Measurements from ENCODE around the gene EPHB4. TPM values are rescaled to one million over a fixed set of nuclear protein-coding genes. Genes with fewer than 3 reads are reported as not detected.
"Not testable (repeated sequence)": the region's sequence is repeated elsewhere in the genome, so short reads cannot be mapped to it uniquely, and the experiment has no call there.

EPHB4 gene
- total RNA-seq, 1 donor from 2014 or later, result 127 TPM

DNA sequence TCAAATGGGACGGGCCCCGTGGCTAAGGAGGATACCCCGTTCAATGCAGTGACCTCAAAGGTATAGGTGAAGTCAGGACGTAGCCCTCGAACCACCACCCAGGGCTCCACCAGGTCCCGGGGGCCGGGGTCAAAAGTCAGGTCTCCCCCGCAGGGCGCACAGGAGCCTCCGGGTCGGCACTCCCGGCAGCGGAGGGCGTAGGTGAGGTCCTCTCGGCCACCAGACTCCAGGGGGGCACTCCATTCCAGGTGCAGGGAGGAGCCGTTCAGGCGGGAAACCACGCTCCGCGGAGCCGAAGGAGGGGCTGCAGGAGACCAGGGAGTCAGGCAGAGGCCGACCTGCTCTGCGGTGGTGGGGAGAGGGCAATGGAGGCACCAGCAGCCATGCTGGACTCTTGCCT is 7.7 kb downstream of the EPHB4 start:
- H3K4me3 Mint-ChIP-seq, result no peak overlapping the region
- H3K27me3 Mint-ChIP-seq (ENCODE audit: low read depth), result no peaks in the 10 kb centered on the region
- TF ChIP-seq, protein P1, sequence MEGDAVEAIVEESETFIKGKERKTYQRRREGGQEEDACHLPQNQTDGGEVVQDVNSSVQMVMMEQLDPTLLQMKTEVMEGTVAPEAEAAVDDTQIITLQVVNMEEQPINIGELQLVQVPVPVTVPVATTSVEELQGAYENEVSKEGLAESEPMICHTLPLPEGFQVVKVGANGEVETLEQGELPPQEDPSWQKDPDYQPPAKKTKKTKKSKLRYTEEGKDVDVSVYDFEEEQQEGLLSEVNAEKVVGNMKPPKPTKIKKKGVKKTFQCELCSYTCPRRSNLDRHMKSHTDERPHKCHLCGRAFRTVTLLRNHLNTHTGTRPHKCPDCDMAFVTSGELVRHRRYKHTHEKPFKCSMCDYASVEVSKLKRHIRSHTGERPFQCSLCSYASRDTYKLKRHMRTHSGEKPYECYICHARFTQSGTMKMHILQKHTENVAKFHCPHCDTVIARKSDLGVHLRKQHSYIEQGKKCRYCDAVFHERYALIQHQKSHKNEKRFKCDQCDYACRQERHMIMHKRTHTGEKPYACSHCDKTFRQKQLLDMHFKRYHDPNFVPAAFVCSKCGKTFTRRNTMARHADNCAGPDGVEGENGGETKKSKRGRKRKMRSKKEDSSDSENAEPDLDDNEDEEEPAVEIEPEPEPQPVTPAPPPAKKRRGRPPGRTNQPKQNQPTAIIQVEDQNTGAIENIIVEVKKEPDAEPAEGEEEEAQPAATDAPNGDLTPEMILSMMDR (IDR thresholded peaks at IDR 0.05; ENCODE audit: unreplicated experiment), result no peak
- H3K36me3 Mint-ChIP-seq, result peaks cover 33% of the 10 kb centered on the region
- no peak overlapping the region for H3K27ac Mint-ChIP-seq
- H3K9me3 Mint-ChIP-seq, result no peaks in the 10 kb centered on the region
- H3K4me1 Mint-ChIP-seq, result peaks cover 8% of the 10 kb centered on the region
- no peak for DNase-seq (ENCODE audit: low spot score in 2 of 2, unreplicated experiment in 2 of 2)

DNA sequence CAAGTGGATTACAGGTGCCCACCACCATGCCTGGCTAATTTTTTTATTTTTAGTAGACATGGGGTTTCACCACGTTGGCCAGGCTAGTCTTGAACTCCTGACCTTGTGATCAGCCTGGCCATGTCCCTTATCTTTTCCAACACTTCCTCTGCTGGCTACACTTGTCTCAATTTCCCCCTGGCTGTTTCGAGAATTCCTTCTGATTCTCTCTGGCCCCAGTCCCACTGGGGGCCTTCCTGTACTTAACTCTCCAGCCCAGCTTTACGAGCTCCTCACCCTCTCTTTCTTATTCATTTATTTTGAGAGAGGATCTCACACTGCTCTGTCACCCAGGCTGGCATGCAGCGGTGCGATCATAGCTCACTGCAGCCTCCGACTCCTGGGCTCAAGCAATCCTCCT is 8.5 kb downstream of the EPHB4 start:
- Mint-ChIP-seq H3K27me3 (ENCODE audit: low read depth) (no peaks in the 10 kb centered on the region), H3K4me3 (no peak overlapping the region), H3K9me3 (no peaks in the 10 kb centered on the region), H3K27ac (no peak overlapping the region), H3K36me3 (peaks cover 37% of the 10 kb centered on the region), H3K4me1 (peaks cover 6% of the 10 kb centered on the region)
- TF ChIP-seq, protein P1 (IDR thresholded peaks at IDR 0.05; ENCODE audit: unreplicated experiment), result no peak
- DNase-seq (ENCODE audit: low spot score in 2 of 2, unreplicated experiment in 2 of 2), result no peak

DNA sequence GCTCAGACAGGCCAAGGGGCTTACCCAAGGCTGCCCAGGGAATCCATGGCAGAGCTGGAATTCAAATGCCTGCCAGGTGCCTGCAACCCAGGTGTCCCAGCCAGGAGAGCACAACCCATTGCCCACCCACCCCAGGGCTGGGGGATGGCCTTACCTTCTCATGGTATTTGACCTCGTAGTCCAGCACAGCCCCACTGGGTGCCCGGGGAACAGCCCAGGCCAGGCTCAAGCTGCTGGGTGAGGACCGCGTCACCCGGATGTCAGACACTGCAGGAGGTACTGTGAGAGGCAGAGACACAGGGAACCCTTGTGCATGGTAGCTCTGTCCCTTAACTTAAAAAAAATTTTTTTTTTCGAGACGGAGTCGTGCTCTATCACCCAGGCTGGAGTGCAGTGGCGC is 9.0 kb downstream of the EPHB4 start:
- DNase-seq (ENCODE audit: low spot score in 2 of 2, unreplicated experiment in 2 of 2), result no peak
- Mint-ChIP-seq H3K27ac (no peak overlapping the region), H3K27me3 (ENCODE audit: low read depth) (no peaks in the 10 kb centered on the region), H3K36me3 (peaks cover 41% of the 10 kb centered on the region), H3K9me3 (no peaks in the 10 kb centered on the region), H3K4me3 (no peak overlapping the region), H3K4me1 (peaks cover 2% of the 10 kb centered on the region)
- TF ChIP-seq, protein P1 (IDR thresholded peaks at IDR 0.05; ENCODE audit: unreplicated experiment), result no peak

DNA sequence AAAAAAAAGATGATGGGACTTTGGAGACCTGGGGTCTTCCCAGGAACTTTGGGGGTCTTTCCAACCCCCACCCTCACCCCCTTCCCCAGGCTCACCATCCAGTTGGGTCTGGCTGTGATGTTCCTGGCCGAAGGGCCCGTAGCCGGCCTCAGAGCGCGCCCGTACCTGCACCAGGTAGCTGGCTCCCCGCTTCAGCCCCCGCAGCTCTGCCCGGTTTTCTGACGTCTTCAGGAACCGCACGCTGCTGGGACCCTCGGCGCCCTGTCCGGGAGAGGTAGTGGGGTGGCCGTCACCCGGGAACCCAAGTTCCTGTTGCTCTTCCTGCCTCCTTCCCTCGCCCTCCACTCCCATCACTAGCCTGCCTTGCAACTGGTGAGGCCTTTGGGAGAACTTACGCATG is 10.2 kb downstream of the EPHB4 start:
- no peaks in the 10 kb centered on the region for H3K9me3 Mint-ChIP-seq
- TF ChIP-seq, protein P1 (IDR thresholded peaks at IDR 0.05; ENCODE audit: unreplicated experiment), result no peak
- H3K36me3 Mint-ChIP-seq, result peaks cover 43% of the 10 kb centered on the region
- no peak overlapping the region for H3K27ac Mint-ChIP-seq
- DNase-seq (ENCODE audit: low spot score in 2 of 2, unreplicated experiment in 2 of 2), result no peak
- no peak overlapping the region for H3K4me3 Mint-ChIP-seq
- H3K4me1 Mint-ChIP-seq, result no peaks in the 10 kb centered on the region
- no peaks in the 10 kb centered on the region for H3K27me3 Mint-ChIP-seq (ENCODE audit: low read depth)

DNA sequence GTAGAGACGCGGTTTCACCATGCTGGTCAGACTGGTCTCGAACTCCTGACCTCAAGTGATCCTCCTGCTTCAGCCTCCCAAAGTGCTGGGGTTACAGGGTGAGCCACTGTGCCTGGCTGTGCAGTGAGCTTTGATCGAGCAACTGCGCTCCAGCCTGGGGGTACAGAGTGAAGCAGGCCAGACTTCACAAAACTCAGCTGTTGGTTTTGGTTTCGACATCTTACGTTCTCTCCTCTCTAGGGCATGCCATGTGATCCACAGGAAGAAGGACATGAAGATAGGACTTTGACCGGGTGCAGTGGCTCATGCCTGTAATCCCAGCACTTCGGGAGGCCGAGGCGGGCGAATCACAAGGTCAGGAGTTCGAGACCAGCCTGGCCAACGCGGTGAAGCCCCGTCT is 10.8 kb downstream of the EPHB4 start:
- not testable (repeated sequence) for H3K4me1 Mint-ChIP-seq; H3K4me3 Mint-ChIP-seq; DNase-seq (ENCODE audit: low spot score in 2 of 2, unreplicated experiment in 2 of 2); H3K9me3 Mint-ChIP-seq; H3K27ac Mint-ChIP-seq; H3K27me3 Mint-ChIP-seq (ENCODE audit: low read depth)
- H3K36me3 Mint-ChIP-seq, result peaks cover 43% of the 10 kb centered on the region

DNA sequence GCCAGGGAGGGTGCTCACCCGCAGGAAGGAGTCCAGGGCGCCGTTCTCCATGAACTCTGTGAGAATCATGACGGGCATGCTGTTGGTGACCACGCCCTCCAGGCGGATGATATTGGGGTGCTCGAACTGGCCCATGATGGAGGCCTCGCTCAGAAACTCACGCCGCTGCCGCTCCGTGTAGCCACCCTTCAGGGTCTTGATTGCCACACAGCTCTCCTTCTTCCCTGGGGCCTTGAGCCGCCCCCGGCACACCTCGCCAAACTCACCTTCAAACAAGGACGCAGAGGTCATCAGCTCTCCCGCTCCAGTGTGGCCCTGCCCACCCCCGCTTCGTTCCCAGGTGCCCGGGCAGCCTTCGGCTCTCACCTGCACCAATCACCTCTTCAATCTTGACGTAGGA is 14.6 kb downstream of the EPHB4 start:
- Mint-ChIP-seq H3K27me3 (ENCODE audit: low read depth) (no peaks in the 10 kb centered on the region), H3K4me1 (no peaks in the 10 kb centered on the region), H3K9me3 (no peaks in the 10 kb centered on the region), H3K27ac (no peak overlapping the region), H3K4me3 (no peak overlapping the region), H3K36me3 (peaks cover 46% of the 10 kb centered on the region)
- TF ChIP-seq, protein P1 (IDR thresholded peaks at IDR 0.05; ENCODE audit: unreplicated experiment), result no peak
- no peak for DNase-seq (ENCODE audit: low spot score in 2 of 2, unreplicated experiment in 2 of 2)
